ENCODE measurements around the gene CCDC82. TPM values are rescaled to one million over a fixed set of nuclear protein-coding genes. Genes with fewer than 3 reads are reported as not detected.

CCDC82 gene
- polyA plus RNA-seq, 3 donors from 2014 or later: 11.4 to 30.7 (median 20.9) TPM

GRCh38 chr11:96342014-96342960 is 47.4 kb downstream of the CCDC82 start:
- Mint-ChIP-seq H3K36me3 (no peaks in the 10 kb centered on the region), H3K4me1 (peaks cover 56 to 63% of the 10 kb centered on the region in 2 donors), H3K27ac (peak overlapping the region; percentile 27 to 96 (median 64)), H3K4me3 (peak overlapping the region; percentile 89 to 100 (median 94)), H3K27me3 (ENCODE audit: low read depth in 3 of 3) (peaks cover 0 to 5% (median 4%) of the 10 kb centered on the region in 3 donors), H3K9me3 (no peaks in the 10 kb centered on the region)
- DNase-seq: peak in 1 of 3 donors; percentile 1

- H3K9me3 Mint-ChIP-seq: no peaks in the 10 kb centered on the region
- peak overlapping the region; percentile 89 to 100 (median 94) for H3K4me3 Mint-ChIP-seq
- H3K4me1 Mint-ChIP-seq: peaks cover 56 to 71% of the 10 kb centered on the region in 2 donors
- no peaks in the 10 kb centered on the region for H3K36me3 Mint-ChIP-seq
- H3K27ac Mint-ChIP-seq: peak overlapping the region; percentile 27 to 96 (median 79)
- peak; percentile 65 to 73 (median 69) for DNase-seq
- peaks cover 0 to 5% (median 4%) of the 10 kb centered on the region in 3 donors for H3K27me3 Mint-ChIP-seq (ENCODE audit: low read depth in 3 of 3)
Measured at GRCh38 chr11:96341211-96342013, 48.3 kb downstream of the CCDC82 start.

- Mint-ChIP-seq H3K27me3 (ENCODE audit: low read depth in 3 of 3) (peaks cover 0 to 5% (median 4%) of the 10 kb centered on the region in 3 donors), H3K4me1 (peaks cover 56 to 79% of the 10 kb centered on the region in 2 donors), H3K9me3 (no peaks in the 10 kb centered on the region), H3K27ac (peak overlapping the region in 5 of 6 donors; percentile 46 to 96 (median 60)), H3K36me3 (peaks cover 3 to 4% (median 4%) of the 10 kb centered on the region in 3 donors), H3K4me3 (peak overlapping the region; percentile 89 to 100 (median 94))
- DNase-seq: no peak
Measured at GRCh38 chr11:96340555-96340885, 49.2 kb downstream of the CCDC82 start.

- H3K9me3 Mint-ChIP-seq: no peaks in the 10 kb centered on the region
- H3K27ac Mint-ChIP-seq: peak overlapping the region; percentile 78 to 96 (median 94)
- peaks cover 56 to 84% of the 10 kb centered on the region in 2 donors for H3K4me1 Mint-ChIP-seq
Measured at GRCh38 chr11:96339706-96340554, 49.8 kb downstream of the CCDC82 start.

GRCh38 chr11:96338910-96339705 is 50.6 kb downstream of the CCDC82 start:
- Mint-ChIP-seq H3K27ac (peak overlapping the region; percentile 78 to 96 (median 94)), H3K4me1 (peaks cover 56 to 84% of the 10 kb centered on the region in 2 donors), H3K9me3 (no peaks in the 10 kb centered on the region), H3K4me3 (peak overlapping the region; percentile 87 to 99 (median 92)), H3K27me3 (ENCODE audit: low read depth in 3 of 3) (peaks cover 0 to 5% (median 5%) of the 10 kb centered on the region in 3 donors), H3K36me3 (peaks cover 6 to 9% (median 7%) of the 10 kb centered on the region in 3 donors)
- peak; percentile 64 to 66 (median 65) for DNase-seq

More at GRCh38 chr11:96339706-96340554, 49.8 kb downstream of the CCDC82 start:
- no peak for DNase-seq
- H3K36me3 Mint-ChIP-seq: peaks cover 6 to 7% (median 7%) of the 10 kb centered on the region in 3 donors
- peak overlapping the region; percentile 89 to 100 (median 94) for H3K4me3 Mint-ChIP-seq
- H3K27me3 Mint-ChIP-seq (ENCODE audit: low read depth in 3 of 3): peaks cover 0 to 5% (median 5%) of the 10 kb centered on the region in 3 donors

- H3K27ac Mint-ChIP-seq: peak overlapping the region; percentile 32 to 96 (median 94)
Measured at GRCh38 chr11:96337541-96338431, 51.9 kb downstream of the CCDC82 start.

GRCh38 chr11:96335388-96335787 is 54.3 kb downstream of the CCDC82 start:
- no peak for DNase-seq
- Mint-ChIP-seq H3K27ac (peak overlapping the region in 1 of 6 donors; percentile 38), H3K4me3 (no peak overlapping the region), H3K27me3 (ENCODE audit: low read depth in 3 of 3) (peaks cover 0 to 5% (median 0%) of the 10 kb centered on the region in 3 donors), H3K36me3 (peaks cover 7 to 10% (median 8%) of the 10 kb centered on the region in 3 donors), H3K9me3 (no peaks in the 10 kb centered on the region), H3K4me1 (peaks cover 43 to 71% of the 10 kb centered on the region in 2 donors)

More at GRCh38 chr11:96337541-96338431, 51.9 kb downstream of the CCDC82 start:
- H3K9me3 Mint-ChIP-seq: no peaks in the 10 kb centered on the region
- H3K4me3 Mint-ChIP-seq: peak overlapping the region; percentile 87 to 99 (median 92)
- DNase-seq: peak in 1 of 3 donors; percentile 3
- H3K27me3 Mint-ChIP-seq (ENCODE audit: low read depth in 3 of 3): peaks cover 0 to 5% (median 2%) of the 10 kb centered on the region in 3 donors
- H3K4me1 Mint-ChIP-seq: peaks cover 54 to 81% of the 10 kb centered on the region in 2 donors
- H3K36me3 Mint-ChIP-seq: peaks cover 7 to 10% (median 8%) of the 10 kb centered on the region in 3 donors

- H3K27ac Mint-ChIP-seq: no peak overlapping the region
- H3K36me3 Mint-ChIP-seq: peaks cover 7 to 10% (median 8%) of the 10 kb centered on the region in 3 donors
- H3K9me3 Mint-ChIP-seq: no peaks in the 10 kb centered on the region
- peaks cover 36 to 71% of the 10 kb centered on the region in 2 donors for H3K4me1 Mint-ChIP-seq
- H3K27me3 Mint-ChIP-seq (ENCODE audit: low read depth in 3 of 3): peaks cover 0 to 3% (median 0%) of the 10 kb centered on the region in 3 donors
- no peak for DNase-seq
- no peak overlapping the region for H3K4me3 Mint-ChIP-seq
Measured at GRCh38 chr11:96334219-96334618, 55.5 kb downstream of the CCDC82 start.

GRCh38 chr11:96333191-96333719 is 56.5 kb downstream of the CCDC82 start:
- DNase-seq: no peak
- Mint-ChIP-seq H3K4me1 (peaks cover 30 to 66% of the 10 kb centered on the region in 2 donors), H3K4me3 (no peak overlapping the region), H3K27me3 (ENCODE audit: low read depth in 3 of 3) (peaks cover 0 to 2% (median 0%) of the 10 kb centered on the region in 3 donors), H3K27ac (no peak overlapping the region), H3K9me3 (no peaks in the 10 kb centered on the region), H3K36me3 (peaks cover 8 to 10% (median 10%) of the 10 kb centered on the region in 3 donors)

- Mint-ChIP-seq H3K9me3 (no peaks in the 10 kb centered on the region), H3K36me3 (peaks cover 8 to 10% (median 10%) of the 10 kb centered on the region in 3 donors), H3K27me3 (ENCODE audit: low read depth in 3 of 3) (peaks cover 0 to 2% (median 0%) of the 10 kb centered on the region in 3 donors), H3K4me3 (no peak overlapping the region), H3K4me1 (peaks cover 20 to 56% of the 10 kb centered on the region in 2 donors), H3K27ac (no peak overlapping the region)
- no peak for DNase-seq
Measured at GRCh38 chr11:96332126-96332771, 57.5 kb downstream of the CCDC82 start.

- H3K27ac Mint-ChIP-seq: no peak overlapping the region
- DNase-seq: no peak
- no peak overlapping the region for H3K4me3 Mint-ChIP-seq
- H3K4me1 Mint-ChIP-seq: peaks cover 20 to 52% of the 10 kb centered on the region in 2 donors
- H3K36me3 Mint-ChIP-seq: peaks cover 8 to 10% (median 10%) of the 10 kb centered on the region in 3 donors
- H3K9me3 Mint-ChIP-seq: no peaks in the 10 kb centered on the region
- peaks cover 0 to 2% (median 0%) of the 10 kb centered on the region in 3 donors for H3K27me3 Mint-ChIP-seq (ENCODE audit: low read depth in 3 of 3)
Measured at GRCh38 chr11:96331699-96332116, 58.0 kb downstream of the CCDC82 start.
